Measurements from ENCODE around the gene STXBP6.

The STXBP6 gene

DNA sequence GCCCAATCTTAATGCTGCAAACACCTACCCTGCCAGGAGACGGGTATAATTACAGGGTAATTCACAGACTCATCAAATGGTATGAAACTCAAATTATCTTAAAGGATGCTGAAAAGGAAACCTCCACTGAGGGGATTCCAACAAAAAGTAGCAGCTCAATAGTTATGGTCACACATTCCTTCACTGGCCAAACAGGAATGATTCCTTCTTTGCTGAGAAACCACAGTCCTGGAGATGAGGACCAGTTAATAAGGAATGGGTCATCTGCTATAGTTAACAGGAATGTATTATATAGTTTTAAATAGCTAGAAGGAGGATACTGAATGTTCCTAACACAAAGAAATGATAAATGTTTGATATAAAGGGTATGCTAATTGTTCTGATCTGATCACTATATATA, 136.9 kb downstream of the STXBP6 start:
- DNase-seq (ENCODE audit: low read depth, low spot score), result no peak
- Histone ChIP-seq H3K9ac (ENCODE audit: insufficient read length) (no peak overlapping the region), H3K36me3 (ENCODE audit: insufficient read depth, low read length) (no peaks in the 10 kb centered on the region), H3K27ac (no peak overlapping the region), H3K4me3 (no peak overlapping the region), H3K9me3 (ENCODE audit: low read depth, low read length) (no peaks in the 10 kb centered on the region)
- TF ChIP-seq FOXP2 (optimal IDR thresholded peaks at IDR 0.05; ENCODE audit: control extremely low read depth, extremely low read length, insufficient read depth) (no peak), POLR2AphosphoS5 (IDR thresholded peaks at IDR 0.05; ENCODE audit: borderline replicate concordance, low read depth, low read length) (no peak), EZH2 (IDR thresholded peaks at IDR 0.05) (no peak)

- TF ChIP-seq FOXP2 (optimal IDR thresholded peaks at IDR 0.05; ENCODE audit: control extremely low read depth, extremely low read length, insufficient read depth) (no peak), EZH2 (IDR thresholded peaks at IDR 0.05) (no peak), POLR2AphosphoS5 (IDR thresholded peaks at IDR 0.05; ENCODE audit: borderline replicate concordance, low read depth, low read length) (no peak)
- DNase-seq (ENCODE audit: low read depth, low spot score), result no peak
- Histone ChIP-seq H3K36me3 (ENCODE audit: insufficient read depth, low read length) (no peaks in the 10 kb centered on the region), H3K9ac (ENCODE audit: insufficient read length) (no peak overlapping the region), H3K4me3 (no peak overlapping the region), H3K9me3 (ENCODE audit: low read depth, low read length) (no peaks in the 10 kb centered on the region), H3K27ac (no peak overlapping the region)
These were observed 138.4 kb downstream of the STXBP6 start for GRCh38 chr14:24911324-24912109.

DNA sequence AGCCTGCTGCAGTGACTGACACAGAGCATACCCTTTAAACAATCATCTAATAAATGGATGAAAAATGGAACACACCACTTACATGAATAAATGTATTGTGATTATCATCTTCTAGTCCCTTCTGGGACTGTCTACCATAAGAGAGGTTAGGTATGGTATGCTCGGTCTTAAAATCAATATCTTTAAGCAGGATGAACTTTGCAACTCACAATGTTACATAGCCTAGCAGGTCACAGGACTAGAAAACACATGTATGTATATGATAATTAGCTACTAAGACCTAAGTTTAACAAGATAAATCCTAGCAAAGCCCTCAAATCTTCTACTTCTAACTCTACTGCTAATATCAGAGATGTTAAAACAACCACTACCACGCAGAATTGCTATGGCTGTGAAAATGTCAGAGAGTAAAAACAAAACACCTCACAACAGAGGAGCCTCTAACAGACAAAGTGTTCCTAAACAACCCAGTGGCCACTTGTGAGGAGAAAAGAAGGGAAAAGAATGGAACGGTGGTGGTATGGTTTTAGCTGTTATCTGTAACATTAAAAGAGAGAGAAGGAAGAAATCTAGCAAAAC, 139.4 kb downstream of the STXBP6 start:
- H3K36me3 ChIP-seq (ENCODE audit: insufficient read depth, low read length), result no peaks in the 10 kb centered on the region
- TF ChIP-seq FOXP2 (optimal IDR thresholded peaks at IDR 0.05; ENCODE audit: control extremely low read depth, extremely low read length, insufficient read depth), result no peak
- no peak for TF ChIP-seq EZH2 (IDR thresholded peaks at IDR 0.05)
- TF ChIP-seq POLR2AphosphoS5 (IDR thresholded peaks at IDR 0.05; ENCODE audit: borderline replicate concordance, low read depth, low read length), result no peak
- no peak overlapping the region for H3K27ac ChIP-seq
- no peak overlapping the region for H3K4me3 ChIP-seq
- DNase-seq (ENCODE audit: low read depth, low spot score), result no peak
- H3K9ac ChIP-seq (ENCODE audit: insufficient read length), result no peak overlapping the region
- H3K9me3 ChIP-seq (ENCODE audit: low read depth, low read length), result no peaks in the 10 kb centered on the region

- Histone ChIP-seq H3K9ac (ENCODE audit: insufficient read length) (no peak overlapping the region), H3K27ac (no peak overlapping the region)
These were observed 140.2 kb downstream of the STXBP6 start for GRCh38 chr14:24909523-24910302.

DNA sequence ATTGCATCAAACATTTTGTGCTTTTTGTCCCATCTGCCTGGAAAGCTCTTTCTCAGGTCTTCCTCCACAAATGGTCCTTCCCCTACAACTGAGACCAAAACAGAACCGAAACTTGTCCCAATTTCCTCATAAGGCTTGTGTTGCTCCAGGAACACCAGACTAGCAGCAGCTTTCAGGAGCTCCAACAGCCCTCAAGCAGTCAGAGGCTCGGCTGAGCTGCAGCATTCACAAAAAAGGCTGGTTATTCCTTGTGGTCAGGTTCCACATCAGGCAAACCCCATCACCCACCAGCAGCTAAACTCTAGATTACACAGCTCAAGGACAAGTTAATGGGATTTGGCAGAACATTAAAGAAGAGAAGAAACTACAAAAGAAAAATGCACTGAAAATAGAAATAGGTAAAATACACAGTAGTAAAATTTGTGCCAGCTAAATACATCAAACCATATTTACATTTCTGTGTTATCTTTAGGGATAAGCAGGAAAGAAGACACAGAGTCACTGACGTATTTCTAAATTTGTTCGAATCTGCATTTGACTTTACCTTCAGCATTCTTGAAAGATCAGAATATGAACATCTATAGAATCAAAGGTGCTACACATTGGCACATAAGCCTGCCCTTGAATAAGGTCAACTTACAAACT, 141.2 kb downstream of the STXBP6 start:
- no peak for DNase-seq (ENCODE audit: low read depth, low spot score)
- H3K9ac ChIP-seq (ENCODE audit: insufficient read length), result no peak overlapping the region

More at GRCh38 chr14:24909523-24910302, 140.2 kb downstream of the STXBP6 start:
- TF ChIP-seq EZH2 (IDR thresholded peaks at IDR 0.05) (no peak), FOXP2 (optimal IDR thresholded peaks at IDR 0.05; ENCODE audit: control extremely low read depth, extremely low read length, insufficient read depth) (no peak), POLR2AphosphoS5 (IDR thresholded peaks at IDR 0.05; ENCODE audit: borderline replicate concordance, low read depth, low read length) (no peak)
- H3K4me3 ChIP-seq, result no peak overlapping the region
- H3K9me3 ChIP-seq (ENCODE audit: low read depth, low read length), result no peaks in the 10 kb centered on the region
- no peaks in the 10 kb centered on the region for H3K36me3 ChIP-seq (ENCODE audit: insufficient read depth, low read length)
- DNase-seq (ENCODE audit: low read depth, low spot score), result no peak

GRCh38 chr14:24904533-24904932, 145.4 kb downstream of the STXBP6 start:
- no peak overlapping the region for H3K4me3 ChIP-seq
- no peaks in the 10 kb centered on the region for H3K36me3 ChIP-seq (ENCODE audit: insufficient read depth, low read length)
- no peaks in the 10 kb centered on the region for H3K9me3 ChIP-seq (ENCODE audit: low read depth, low read length)
- DNase-seq (ENCODE audit: low read depth, low spot score), result no peak
- no peak overlapping the region for H3K9ac ChIP-seq (ENCODE audit: insufficient read length)
- TF ChIP-seq POLR2AphosphoS5 (IDR thresholded peaks at IDR 0.05; ENCODE audit: borderline replicate concordance, low read depth, low read length) (no peak), FOXP2 (optimal IDR thresholded peaks at IDR 0.05; ENCODE audit: control extremely low read depth, extremely low read length, insufficient read depth) (no peak), EZH2 (IDR thresholded peaks at IDR 0.05) (no peak)
- no peak overlapping the region for H3K27ac ChIP-seq

More for the DNA sequence above, 141.2 kb downstream of the STXBP6 start:
- no peaks in the 10 kb centered on the region for H3K36me3 ChIP-seq (ENCODE audit: insufficient read depth, low read length)
- TF ChIP-seq EZH2 (IDR thresholded peaks at IDR 0.05) (no peak), POLR2AphosphoS5 (IDR thresholded peaks at IDR 0.05; ENCODE audit: borderline replicate concordance, low read depth, low read length) (no peak), FOXP2 (optimal IDR thresholded peaks at IDR 0.05; ENCODE audit: control extremely low read depth, extremely low read length, insufficient read depth) (no peak)
- no peak overlapping the region for H3K4me3 ChIP-seq
- no peaks in the 10 kb centered on the region for H3K9me3 ChIP-seq (ENCODE audit: low read depth, low read length)
- H3K27ac ChIP-seq, result no peak overlapping the region

- Histone ChIP-seq H3K9me3 (ENCODE audit: low read depth, low read length) (no peaks in the 10 kb centered on the region), H3K36me3 (ENCODE audit: insufficient read depth, low read length) (no peaks in the 10 kb centered on the region), H3K27ac (no peak overlapping the region), H3K4me3 (no peak overlapping the region), H3K9ac (ENCODE audit: insufficient read length) (no peak overlapping the region)
- no peak for DNase-seq (ENCODE audit: low read depth, low spot score)
- TF ChIP-seq EZH2 (IDR thresholded peaks at IDR 0.05), result no peak
- no peak for TF ChIP-seq POLR2AphosphoS5 (IDR thresholded peaks at IDR 0.05; ENCODE audit: borderline replicate concordance, low read depth, low read length)
- TF ChIP-seq FOXP2 (optimal IDR thresholded peaks at IDR 0.05; ENCODE audit: control extremely low read depth, extremely low read length, insufficient read depth), result no peak
These were observed 146.6 kb downstream of the STXBP6 start for GRCh38 chr14:24903337-24903736.
